Retinal pigment epithelial cell (primary cell): ENCODE measurements around the gene SLC2A11.
"Not testable (repeated sequence)": the region's sequence is repeated elsewhere in the genome, so short reads cannot be mapped to it uniquely, and the experiment has no call there.

Source experiments
- DNase-seq: peaks from one replicate; pipeline ENCODE4 v3.0.0-alpha.2; 2010; ENCODE audit warnings: low read depth
- H3K4me3 ChIP-seq: 2 replicates; pipeline ENCODE4 v1.5.1; 2011; ENCODE audit warnings: mild to moderate bottlenecking, low read length, control low read depth, moderate library complexity
- CTCF ChIP-seq: conservative IDR thresholded peaks from 2 replicates; pipeline ENCODE4 v1.5.1; 2011; ENCODE audit warnings: low read depth, low read length, control low read depth, inconsistent platforms

The SLC2A11 gene

GRCh38 chr22:23904573-23905254, 47.0 kb downstream of the SLC2A11 start:
- H3K4me3 ChIP-seq, result no peak overlapping the region
- no peak for TF ChIP-seq CTCF
- DNase-seq, result no peak

GRCh38 chr22:23906641-23907040, 49.0 kb downstream of the SLC2A11 start:
- H3K4me3 ChIP-seq, result no peak overlapping the region
- no peak for DNase-seq
- no peak for TF ChIP-seq CTCF

- DNase-seq, H3K4me3 ChIP-seq: not testable (repeated sequence)
These were observed 49.7 kb downstream of the SLC2A11 start for GRCh38 chr22:23907423-23907822.

- H3K4me3 ChIP-seq, result no peak overlapping the region
- TF ChIP-seq CTCF, result no peak
- DNase-seq, result no peak
These were observed 51.0 kb downstream of the SLC2A11 start for GRCh38 chr22:23908587-23909205.

- no peak for TF ChIP-seq CTCF
- no peak for DNase-seq
- H3K4me3 ChIP-seq, result no peak overlapping the region
These were observed 51.7 kb downstream of the SLC2A11 start for GRCh38 chr22:23909296-23909898.

- no peak for TF ChIP-seq CTCF
- H3K4me3 ChIP-seq, result no peak overlapping the region
- DNase-seq, result no peak
These were observed 53.0 kb downstream of the SLC2A11 start for GRCh38 chr22:23910496-23911190.

DNA sequence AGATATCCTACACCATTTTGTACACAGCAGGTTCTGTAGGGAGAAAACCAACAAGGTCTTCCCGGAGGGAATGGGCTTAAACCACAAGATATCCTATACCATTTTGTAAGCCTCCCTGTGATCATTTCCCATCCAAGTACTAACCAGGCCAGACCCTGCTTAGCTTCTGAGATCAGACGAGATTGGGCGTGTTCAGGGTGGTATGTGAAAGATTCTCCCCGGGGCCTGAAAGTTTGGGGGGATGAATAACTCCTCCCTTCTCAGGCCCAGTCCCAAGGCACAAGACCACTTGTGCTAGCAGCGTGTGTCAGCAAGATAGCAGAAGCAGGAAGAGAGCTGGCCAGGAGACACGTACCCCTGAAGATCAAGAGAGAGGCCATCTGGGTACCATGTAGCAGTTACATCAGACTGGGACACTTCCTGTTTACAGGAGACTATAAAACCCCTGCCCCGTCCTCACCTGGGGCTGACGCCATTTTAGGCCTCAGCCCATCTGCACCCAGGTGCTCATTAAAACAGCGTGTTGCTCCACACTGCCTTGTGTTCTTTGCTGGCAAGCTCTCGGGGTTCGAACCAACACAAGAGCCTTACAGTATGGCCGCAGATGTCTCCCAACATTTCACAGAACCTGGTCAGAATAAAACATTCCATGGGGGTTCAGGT, 53.8 kb downstream of the SLC2A11 start:
- DNase-seq, result no peak
- TF ChIP-seq CTCF, result no peak
- no peak overlapping the region for H3K4me3 ChIP-seq
